RWPE2 (cell line): ENCODE results near the gene ARL8A.
A peak's percentile ranks its signal among the peaks of the same experiment; 100 is the strongest.

Source experiments
- ATAC-seq: fragments of 200-7000 bp; cut with Tn5 transposase; 3 replicates; pipeline ENCODE4 v1.9.1; 2021; ENCODE audit warnings: low read depth
- DNase-seq: peaks from one replicate; pipeline ENCODE4 v3.0.0-alpha.2; 2020; ENCODE audit warnings: low spot score
- H3K27ac ChIP-seq: fragments of 450-650 bp; 2 replicates; pipeline ENCODE4 v1.5.1; 2017; ENCODE audit warnings: mild to moderate bottlenecking; ENCODE audit not compliant: poor library complexity, severe bottlenecking
- H3K27me3 ChIP-seq: fragments of 250-450 bp; sonication (Bioruptor Pico); 2 replicates; pipeline ENCODE4 v1.5.1; 2021; ENCODE audit warnings: mild to moderate bottlenecking, moderate library complexity; ENCODE audit not compliant: insufficient read depth, poor library complexity, severe bottlenecking
- H3K36me3 ChIP-seq: fragments of 250-450 bp; sonication (Bioruptor Pico); 2 replicates; pipeline ENCODE4 v1.5.1; 2020; ENCODE audit warnings: low read depth, mild to moderate bottlenecking, moderate library complexity
- H3K4me1 ChIP-seq: fragments of 250-450 bp; sonication (Bioruptor Pico); 2 replicates; pipeline ENCODE4 v1.5.1; 2021; ENCODE audit warnings: mild to moderate bottlenecking, moderate library complexity; ENCODE audit not compliant: insufficient read depth, poor library complexity, severe bottlenecking
- H3K4me3 ChIP-seq: fragments of 250-450 bp; sonication (Bioruptor Pico); 2 replicates; pipeline ENCODE4 v1.5.1; 2021; ENCODE audit warnings: mild to moderate bottlenecking, moderate library complexity; ENCODE audit not compliant: severe bottlenecking
- H3K9me3 ChIP-seq: fragments of 250-450 bp; sonication (Bioruptor Pico); 2 replicates; pipeline ENCODE4 v1.5.1; 2021; ENCODE audit warnings: mild to moderate bottlenecking, moderate library complexity; ENCODE audit not compliant: severe bottlenecking
- TF ChIP-seq, protein P1 (sequence below): fragments of 450-650 bp; IDR thresholded peaks from one replicate; pipeline ENCODE4 v1.5.1; 2017; ENCODE audit warnings: mild to moderate bottlenecking, moderate library complexity; ENCODE audit not compliant: poor library complexity, severe bottlenecking

The ARL8A gene

DNA sequence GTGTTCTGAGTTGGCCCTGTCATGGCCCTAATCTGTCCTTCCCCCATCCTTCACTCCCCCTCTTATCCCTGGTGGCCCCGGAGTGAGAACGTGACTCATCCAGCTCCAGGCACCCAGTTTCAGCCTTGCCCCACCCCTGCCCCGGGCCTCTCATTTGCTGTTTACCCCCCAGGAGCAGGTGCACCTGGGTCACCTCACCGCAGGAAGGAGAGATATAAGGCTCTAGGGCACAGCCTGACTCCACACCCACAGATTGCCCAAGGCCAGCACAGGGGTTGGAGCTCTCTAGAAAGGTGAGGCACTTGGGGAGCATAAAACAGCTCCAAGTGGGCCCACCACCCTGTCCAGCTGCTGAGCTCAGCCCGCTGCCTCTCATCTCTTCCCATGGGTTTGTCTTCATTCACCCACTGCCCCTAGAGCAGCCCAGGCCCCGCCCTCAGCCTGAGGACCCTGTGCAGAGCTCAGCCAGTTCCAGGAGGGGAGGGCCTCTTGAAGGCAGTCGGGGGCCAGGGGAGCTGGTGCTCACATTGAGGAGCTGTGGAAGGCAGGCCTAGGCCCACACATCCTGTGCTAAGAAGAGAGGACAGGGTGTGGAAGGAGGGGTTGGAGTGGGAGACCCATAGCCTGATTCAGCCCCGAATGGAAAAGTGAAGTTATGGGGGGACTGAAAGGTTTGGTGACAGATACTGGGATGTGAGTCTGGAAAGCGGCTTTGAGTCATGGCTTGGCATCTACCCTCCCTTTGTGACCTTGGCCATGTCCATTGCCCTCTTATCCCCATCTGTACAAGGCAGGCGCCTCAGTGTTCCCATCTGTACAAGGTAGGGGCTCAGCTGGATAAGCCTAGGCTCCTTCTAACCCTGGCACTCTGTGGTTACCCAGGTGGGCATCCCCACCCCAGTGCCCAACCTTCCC lies 37.9 kb downstream of the ARL8A start:
- DNase-seq (no peak), ATAC-seq (peak; percentile 26; the same call in 2 of the 3 replicates)
- Histone ChIP-seq H3K4me3 (no peak overlapping the region), H3K9me3 (no peaks in the 10 kb centered on the region), H3K27me3 (no peaks in the 10 kb centered on the region), H3K4me1 (peaks cover 7% of the 10 kb centered on the region), H3K36me3 (no peaks in the 10 kb centered on the region), H3K27ac (no peak overlapping the region)
- TF ChIP-seq, protein P1, sequence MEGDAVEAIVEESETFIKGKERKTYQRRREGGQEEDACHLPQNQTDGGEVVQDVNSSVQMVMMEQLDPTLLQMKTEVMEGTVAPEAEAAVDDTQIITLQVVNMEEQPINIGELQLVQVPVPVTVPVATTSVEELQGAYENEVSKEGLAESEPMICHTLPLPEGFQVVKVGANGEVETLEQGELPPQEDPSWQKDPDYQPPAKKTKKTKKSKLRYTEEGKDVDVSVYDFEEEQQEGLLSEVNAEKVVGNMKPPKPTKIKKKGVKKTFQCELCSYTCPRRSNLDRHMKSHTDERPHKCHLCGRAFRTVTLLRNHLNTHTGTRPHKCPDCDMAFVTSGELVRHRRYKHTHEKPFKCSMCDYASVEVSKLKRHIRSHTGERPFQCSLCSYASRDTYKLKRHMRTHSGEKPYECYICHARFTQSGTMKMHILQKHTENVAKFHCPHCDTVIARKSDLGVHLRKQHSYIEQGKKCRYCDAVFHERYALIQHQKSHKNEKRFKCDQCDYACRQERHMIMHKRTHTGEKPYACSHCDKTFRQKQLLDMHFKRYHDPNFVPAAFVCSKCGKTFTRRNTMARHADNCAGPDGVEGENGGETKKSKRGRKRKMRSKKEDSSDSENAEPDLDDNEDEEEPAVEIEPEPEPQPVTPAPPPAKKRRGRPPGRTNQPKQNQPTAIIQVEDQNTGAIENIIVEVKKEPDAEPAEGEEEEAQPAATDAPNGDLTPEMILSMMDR, result no peak

GRCh38 chr1:202105571-202106339 lies 38.8 kb downstream of the ARL8A start:
- ATAC-seq, result peak; percentile 80
- Histone ChIP-seq H3K36me3 (no peaks in the 10 kb centered on the region), H3K27ac (peak overlapping the region; percentile 2), H3K27me3 (no peaks in the 10 kb centered on the region), H3K4me3 (no peak overlapping the region), H3K4me1 (peaks cover 7% of the 10 kb centered on the region), H3K9me3 (no peaks in the 10 kb centered on the region)
- DNase-seq, result no peak
- TF ChIP-seq, protein P1, result no peak

GRCh38 chr1:202104073-202104472 lies 40.5 kb downstream of the ARL8A start:
- ATAC-seq, result no peak
- no peak for DNase-seq
- no peaks in the 10 kb centered on the region for H3K27me3 ChIP-seq
- no peak overlapping the region for H3K27ac ChIP-seq
- H3K4me3 ChIP-seq, result no peak overlapping the region
- no peaks in the 10 kb centered on the region for H3K36me3 ChIP-seq
- no peaks in the 10 kb centered on the region for H3K9me3 ChIP-seq
- TF ChIP-seq, protein P1, result no peak
- H3K4me1 ChIP-seq, result peaks cover 7% of the 10 kb centered on the region

- DNase-seq, result no peak
- Histone ChIP-seq H3K4me3 (no peak overlapping the region), H3K36me3 (no peaks in the 10 kb centered on the region), H3K27ac (no peak overlapping the region), H3K27me3 (no peaks in the 10 kb centered on the region), H3K4me1 (peaks cover 7% of the 10 kb centered on the region), H3K9me3 (no peaks in the 10 kb centered on the region)
- TF ChIP-seq, protein P1, result no peak
- no peak for ATAC-seq
These were observed 43.4 kb downstream of the ARL8A start for GRCh38 chr1:202101184-202101583.
